SKM-1 treated with dmso at 0.1 percent for 144 hours (cell line): Measurements from ENCODE around the gene GSG1L.

ENCODE experiments used
- DNase-seq: peaks from one replicate; lab custom pipeline; 2025; ENCODE audit not compliant: unreplicated experiment; lab: John Stamatoyannopoulos, UW

GSG1L gene

GRCh38 chr16:27824786-27825185 lies 238.7 kb downstream of the GSG1L start:
- DNase-seq: no peak

DNA sequence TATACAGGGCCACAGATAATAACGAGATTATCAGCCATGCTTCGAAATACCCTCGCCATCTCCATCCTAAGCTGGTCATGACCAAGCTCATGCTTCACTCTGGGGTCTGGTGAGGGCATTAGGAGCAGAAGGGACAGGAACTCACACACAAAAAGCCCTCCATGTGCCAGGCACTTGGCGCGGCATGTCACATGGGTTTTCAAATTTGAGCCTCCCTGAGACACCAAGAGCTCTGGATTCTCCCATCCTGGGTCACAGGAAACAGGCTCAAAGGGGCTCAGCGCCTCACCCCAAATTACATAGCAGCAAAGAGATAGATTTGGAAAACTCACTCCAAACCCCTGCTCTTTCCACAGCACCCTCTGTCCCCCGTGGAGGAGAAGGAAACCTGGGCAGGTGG lies 239.5 kb downstream of the GSG1L start:
- no peak for DNase-seq

DNA sequence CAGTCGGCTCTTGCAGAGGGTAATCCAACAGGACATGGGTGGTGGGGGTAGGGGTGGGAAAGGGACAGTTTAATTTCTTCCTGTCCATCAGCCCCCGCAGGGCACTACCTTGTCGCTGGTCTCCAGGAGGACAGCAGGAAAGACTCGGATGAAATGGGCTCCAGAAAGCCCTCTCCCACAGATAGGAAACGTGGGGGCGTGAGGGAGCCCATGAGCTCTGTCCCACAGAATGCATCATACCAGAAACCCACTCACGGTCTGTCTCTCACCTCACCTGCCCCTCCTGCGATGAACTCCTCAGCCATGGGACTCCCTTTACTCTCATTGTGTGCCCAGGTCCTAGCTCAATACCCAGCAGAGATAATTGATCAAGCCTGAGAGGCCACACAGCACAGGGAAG lies 240.1 kb downstream of the GSG1L start:
- no peak for DNase-seq

DNA sequence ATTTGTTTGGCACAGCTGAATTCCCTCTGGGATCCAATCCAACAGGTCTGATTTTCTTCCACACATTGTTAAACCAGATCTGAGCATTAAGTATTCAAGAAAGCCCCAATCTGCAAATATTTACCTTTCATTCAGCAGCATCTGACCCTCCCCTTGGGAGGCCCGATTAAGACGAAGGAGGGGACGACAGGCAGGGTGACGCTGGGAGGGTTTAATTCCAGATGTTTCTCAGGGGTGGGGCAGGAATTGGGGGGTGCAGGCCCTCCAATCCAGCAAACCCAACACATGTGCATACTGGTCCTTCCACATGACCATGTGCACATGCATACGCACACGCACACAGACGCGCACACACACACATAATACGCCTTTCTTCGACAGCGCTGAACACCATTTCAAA lies 240.5 kb downstream of the GSG1L start:
- no peak for DNase-seq

DNA sequence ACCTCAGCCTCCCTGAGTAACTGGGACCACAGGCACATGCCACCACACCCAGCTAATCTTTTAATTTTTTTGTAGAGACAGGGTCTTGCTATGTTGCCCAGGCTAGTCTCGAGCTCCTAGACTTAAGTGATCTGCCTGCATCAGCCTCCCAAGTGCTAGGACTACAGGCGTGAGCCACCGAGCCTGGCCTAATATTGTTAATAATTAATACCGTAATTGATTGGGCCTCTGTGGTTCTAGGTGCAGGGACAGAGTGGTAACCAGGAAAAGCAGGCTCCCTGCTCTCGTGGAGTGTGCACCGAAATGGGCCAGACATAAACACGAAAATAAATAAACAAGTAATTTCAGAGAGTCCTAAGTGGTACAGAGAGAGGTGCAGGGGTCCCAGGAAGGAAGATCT lies 241.0 kb downstream of the GSG1L start:
- no peak for DNase-seq

- no peak for DNase-seq
These were observed 242.7 kb downstream of the GSG1L start for GRCh38 chr16:27820646-27821345.

DNA sequence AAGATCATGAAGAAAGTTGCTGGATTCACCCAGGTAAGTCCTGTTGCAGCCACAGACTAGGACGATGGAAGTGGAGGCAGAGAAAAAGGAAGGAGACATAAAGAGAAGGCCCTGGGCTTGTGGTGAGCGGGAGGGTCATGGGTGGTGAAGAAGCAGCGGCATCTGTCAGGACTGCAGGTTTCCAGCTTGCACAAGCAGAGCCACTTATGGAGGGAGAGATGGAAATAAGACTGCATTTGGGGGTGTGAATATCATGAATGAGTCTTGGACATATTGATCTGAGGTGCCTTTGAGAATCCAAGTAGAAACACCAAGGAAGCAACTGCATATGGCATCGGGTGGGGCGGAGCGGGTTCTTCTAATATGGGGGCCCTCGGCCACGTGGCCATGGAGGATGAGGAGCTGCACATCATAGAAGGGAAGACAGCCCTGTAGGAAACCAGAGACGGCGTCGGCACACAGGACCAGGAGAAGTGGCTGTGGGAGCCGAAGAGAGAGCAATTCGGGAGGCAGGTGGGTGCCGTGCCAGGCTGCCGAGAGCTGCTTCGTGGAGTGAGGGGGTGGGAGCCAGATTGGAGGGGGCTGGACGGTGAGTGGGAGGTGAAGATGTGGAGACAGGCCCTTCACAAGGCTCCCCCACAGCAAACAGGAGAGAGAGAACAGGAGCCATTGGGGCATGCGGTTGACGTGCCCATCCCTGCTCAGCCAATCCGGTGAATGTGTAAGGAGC lies 243.5 kb downstream of the GSG1L start:
- DNase-seq: no peak

DNA sequence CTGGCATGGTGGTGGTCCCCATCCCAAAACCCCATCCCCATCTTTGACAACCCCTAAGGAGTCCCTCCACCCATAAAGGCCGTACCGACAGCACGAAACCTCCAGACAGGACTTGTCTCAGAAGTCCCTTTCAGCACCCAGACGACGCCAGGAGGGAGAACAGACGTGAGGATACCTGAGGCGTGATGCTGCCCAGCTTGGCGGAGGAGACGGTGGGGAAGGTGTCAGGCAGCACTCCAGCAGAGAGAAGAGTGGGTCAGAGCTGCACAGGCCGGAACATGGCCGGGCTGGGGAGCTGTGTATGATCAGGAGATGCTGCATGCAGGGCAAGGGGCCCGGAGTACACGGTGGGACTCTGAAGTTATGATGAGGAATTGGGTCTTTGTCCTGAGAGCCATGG lies 244.2 kb downstream of the GSG1L start:
- no peak for DNase-seq

GRCh38 chr16:27818246-27818645 lies 245.3 kb downstream of the GSG1L start:
- DNase-seq: no peak

DNA sequence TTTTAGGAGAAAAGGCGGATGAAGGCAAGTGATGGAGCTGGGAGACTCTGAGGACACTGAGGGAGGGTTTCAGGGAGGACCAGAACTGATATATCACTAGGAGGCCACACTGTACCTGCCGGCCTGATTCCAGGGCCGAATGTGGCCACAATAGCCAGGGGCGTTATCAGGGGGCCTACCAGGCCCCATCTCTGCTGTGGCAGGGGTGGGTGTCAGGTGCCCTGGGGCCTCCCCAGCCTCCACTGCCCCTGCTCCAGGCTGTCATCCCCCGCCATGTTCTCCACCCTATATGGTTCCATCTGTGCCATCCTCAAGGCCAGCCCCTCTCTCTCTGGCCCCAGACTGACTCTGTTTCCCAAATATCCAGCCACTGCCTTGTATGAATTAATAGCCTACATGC lies 246.5 kb downstream of the GSG1L start:
- no peak for DNase-seq

DNA sequence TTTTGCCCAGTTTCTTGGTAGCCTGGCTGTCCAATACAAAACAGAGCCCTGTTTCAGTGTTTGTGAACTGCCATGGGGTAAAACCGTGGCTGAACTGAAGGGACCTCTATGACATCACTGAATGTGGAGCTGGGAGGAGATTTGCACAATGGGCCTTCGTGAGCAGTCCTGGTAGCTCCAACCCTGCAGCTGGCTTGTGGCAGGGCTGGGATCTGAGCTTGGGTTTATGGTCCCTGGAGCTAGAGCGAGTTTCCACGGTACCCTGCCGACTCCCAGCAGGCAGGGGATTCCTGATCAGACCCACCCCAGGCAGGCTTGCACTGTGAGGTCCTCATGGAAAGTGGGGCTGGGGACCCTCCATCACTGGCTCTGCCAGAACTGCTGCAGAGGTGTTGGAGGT lies 247.0 kb downstream of the GSG1L start:
- DNase-seq: no peak

DNA sequence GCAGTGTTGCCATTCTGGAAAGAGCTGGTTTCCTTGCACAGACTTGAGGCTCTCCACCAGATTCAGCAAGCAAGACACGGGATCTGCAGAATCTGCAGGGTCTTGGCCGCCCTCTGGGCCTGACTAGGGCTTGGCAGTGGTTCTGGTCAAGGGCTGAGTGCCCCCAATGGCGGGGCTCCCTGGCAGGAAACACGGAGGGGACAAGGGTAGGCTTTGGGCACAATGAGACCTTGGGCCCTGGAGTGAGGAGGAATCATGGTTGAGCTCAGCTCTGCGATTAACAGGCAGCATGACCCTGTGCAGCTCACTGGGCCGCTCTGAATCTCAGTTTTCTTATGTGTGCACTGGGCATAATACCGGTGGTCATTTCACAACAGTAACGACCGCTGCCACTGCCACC lies 249.9 kb downstream of the GSG1L start:
- DNase-seq: no peak

- no peak for DNase-seq
These were observed 251.6 kb downstream of the GSG1L start for GRCh38 chr16:27811881-27812280.

GRCh38 chr16:27806986-27807385 lies 256.5 kb downstream of the GSG1L start:
- DNase-seq: no peak

GRCh38 chr16:27806388-27806787 lies 257.1 kb downstream of the GSG1L start:
- DNase-seq: no peak

GRCh38 chr16:27805828-27806351 lies 257.6 kb downstream of the GSG1L start:
- no peak for DNase-seq

DNA sequence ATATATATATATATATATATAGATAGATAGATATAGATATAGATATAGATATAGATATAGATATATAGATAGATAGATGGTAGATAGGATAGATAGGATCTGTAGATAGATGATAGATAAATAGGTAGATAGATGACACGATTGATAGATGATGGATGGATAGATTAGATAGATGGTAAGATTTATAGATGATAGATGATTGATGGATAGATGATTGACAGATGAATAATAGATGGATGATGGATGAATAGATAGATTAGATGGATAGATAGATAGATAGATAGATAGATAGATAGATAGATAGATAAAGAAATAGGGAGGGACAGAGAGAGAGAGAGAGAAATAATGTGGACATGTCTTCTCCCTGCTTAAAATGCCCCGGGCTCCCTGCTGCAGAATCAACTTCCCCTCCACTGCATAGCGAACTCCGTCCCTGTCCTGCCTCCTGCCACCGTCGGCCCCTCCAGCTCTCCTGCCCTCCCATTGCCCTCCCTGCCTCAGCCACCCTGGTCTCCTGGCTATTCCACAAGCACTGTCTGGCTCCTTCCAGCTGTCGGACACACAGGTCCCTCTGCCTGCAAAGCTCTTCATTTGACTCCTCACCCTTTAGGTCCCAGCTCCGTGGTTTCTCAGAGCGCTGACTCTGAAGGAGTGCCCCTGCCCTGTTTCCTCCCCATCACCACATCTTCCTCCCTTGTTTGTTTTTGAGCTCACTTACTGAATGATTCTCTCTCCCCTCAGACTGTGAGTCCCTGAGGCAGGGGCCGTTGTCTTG lies 259.6 kb downstream of the GSG1L start:
- DNase-seq: no peak

DNA sequence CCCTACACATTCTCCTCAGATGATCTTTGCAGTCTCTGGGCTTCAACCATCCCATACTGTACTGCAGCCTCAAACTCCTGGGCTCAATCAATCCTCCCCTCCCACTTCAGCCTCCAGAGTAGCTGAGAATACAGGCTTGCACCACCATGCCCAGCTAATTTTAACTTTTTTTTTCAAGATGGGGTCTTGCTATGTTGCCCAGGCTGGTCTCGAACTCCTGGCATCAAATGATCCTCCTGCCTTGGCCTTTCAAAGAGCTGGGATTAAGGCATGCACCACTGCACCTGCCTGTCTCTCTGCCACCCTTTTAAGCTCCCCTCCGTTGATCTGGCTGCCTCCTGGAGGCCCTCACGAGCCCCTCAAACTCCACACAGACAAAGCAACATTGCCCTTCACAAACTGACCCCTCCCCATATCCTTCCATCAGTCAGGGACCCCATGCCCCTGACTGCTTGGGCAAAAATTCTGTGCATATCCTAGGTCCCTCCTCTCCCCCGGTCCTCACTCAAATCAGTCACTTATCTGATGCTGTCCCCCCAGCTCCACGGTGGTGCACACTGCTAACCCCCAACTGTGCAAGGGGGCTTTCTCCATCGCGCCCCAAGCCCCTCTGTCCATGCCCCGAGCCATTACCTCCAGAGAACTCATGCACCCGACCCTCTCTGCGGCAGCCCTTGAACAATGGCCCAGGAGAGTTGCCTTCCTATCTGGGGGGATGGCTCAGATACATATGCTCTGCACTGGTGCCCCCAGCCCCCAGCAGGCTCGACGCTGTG lies 260.7 kb downstream of the GSG1L start:
- DNase-seq: no peak

DNA sequence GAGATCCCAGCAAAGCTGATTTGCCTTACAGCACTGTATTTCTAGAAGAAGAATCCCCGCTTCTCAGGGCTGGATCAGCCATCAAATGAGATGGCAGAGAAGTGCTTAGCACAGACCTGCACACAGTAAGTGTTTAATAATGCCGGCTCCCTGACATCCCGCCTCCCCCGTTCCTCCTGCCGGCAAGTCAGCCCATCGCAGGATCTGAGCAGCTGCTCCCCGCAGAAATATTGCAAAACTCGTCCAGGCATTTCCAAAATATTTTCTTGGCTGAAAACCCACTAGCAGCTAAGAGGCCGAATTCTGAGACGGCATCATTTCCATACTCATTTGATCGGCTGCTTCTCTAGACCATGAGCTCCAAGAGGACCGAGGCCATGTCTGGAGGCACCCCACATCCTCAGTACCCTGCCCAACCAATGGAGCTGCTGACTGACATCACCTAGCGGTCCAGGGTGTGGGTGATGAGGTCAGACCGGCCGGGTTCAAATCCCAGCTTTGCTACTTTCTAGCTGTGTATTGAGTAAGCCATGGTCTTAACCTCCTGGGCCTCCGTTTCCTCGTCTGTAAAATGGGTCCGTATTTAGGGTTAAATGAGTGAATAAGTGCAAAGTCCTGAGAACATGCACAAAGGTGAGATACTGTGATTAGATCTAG lies 262.1 kb downstream of the GSG1L start:
- DNase-seq: no peak

- DNase-seq: no peak
These were observed 262.7 kb downstream of the GSG1L start for GRCh38 chr16:27800817-27801216.

DNA sequence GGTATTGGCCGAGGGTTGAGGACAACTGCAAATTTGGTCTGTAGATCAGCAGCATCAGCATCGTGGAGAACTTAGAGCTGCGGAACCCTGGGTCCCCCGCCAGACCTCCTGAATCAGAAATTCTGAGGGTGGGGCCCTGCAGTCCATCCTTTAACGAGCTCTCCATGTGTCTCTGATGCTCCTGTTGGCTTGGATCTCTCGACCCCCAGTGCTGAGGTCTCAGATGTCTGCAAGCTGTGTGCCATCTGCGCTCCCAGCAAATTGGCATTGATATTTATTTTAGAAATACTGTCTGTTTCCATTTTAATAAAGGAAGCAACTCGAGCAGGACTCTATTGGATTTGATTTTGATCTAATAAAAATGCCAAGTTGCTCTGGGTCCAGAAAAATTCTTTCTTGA lies 263.6 kb downstream of the GSG1L start:
- DNase-seq: no peak
